Smooth muscle cell (in vitro differentiated cells): ENCODE measurements around the gene PDE6D. TPM values are rescaled to one million over a fixed set of nuclear protein-coding genes. Genes with fewer than 3 reads are reported as not detected.

Experiments used
- DNase-seq: peaks from one replicate; lab custom pipeline; 2025; ENCODE audit not compliant: unreplicated experiment; lab: John Stamatoyannopoulos, UW
- H2AFZ ChIP-seq: fragments of 200-600 bp; sonication (generic); 2 replicates; pipeline ENCODE4 v1.6.0; 2016; ENCODE audit warnings: antibody characterized with exemption, low read depth, mild to moderate bottlenecking
- H3F3A ChIP-seq: fragments of 200-600 bp; sonication (generic); 2 replicates; pipeline ENCODE4 v1.6.0; 2017; ENCODE audit warnings: antibody characterized with exemption, low read depth
- H3K27ac ChIP-seq: fragments of 200-600 bp; sonication (generic); 2 replicates; pipeline ENCODE4 v1.5.1; 2016; ENCODE audit warnings: low read depth, mild to moderate bottlenecking
- H3K27me3 ChIP-seq: fragments of 200-600 bp; sonication (generic); 2 replicates; pipeline ENCODE4 v1.6.1; 2016; ENCODE audit warnings: low read depth, mild to moderate bottlenecking
- H3K36me3 ChIP-seq: fragments of 200-600 bp; sonication (generic); 2 replicates; pipeline ENCODE4 v1.5.1; 2016; ENCODE audit warnings: low read depth
- H3K4me1 ChIP-seq: fragments of 200-600 bp; sonication (generic); 2 replicates; pipeline ENCODE4 v1.5.1; 2016; ENCODE audit warnings: low read depth
- H3K4me2 ChIP-seq: fragments of 200-600 bp; sonication (generic); 2 replicates; pipeline ENCODE4 v1.6.0; 2016; ENCODE audit warnings: mild to moderate bottlenecking
- H3K4me3 ChIP-seq: fragments of 200-600 bp; sonication (generic); 2 replicates; pipeline ENCODE4 v1.5.1; 2016; ENCODE audit warnings: mild to moderate bottlenecking
- H3K79me2 ChIP-seq: fragments of 200-600 bp; sonication (generic); 2 replicates; pipeline ENCODE4 v1.6.0; 2016; ENCODE audit warnings: low read depth, mild to moderate bottlenecking
- H3K9ac ChIP-seq: fragments of 200-600 bp; sonication (generic); 2 replicates; pipeline ENCODE4 v1.6.0; 2016; ENCODE audit warnings: low read depth
- H3K9me3 ChIP-seq: fragments of 200-600 bp; sonication (generic); replicated peaks from 2 replicates; pipeline ENCODE4 v1.5.1; 2016; ENCODE audit warnings: low read depth
- H4K20me1 ChIP-seq: fragments of 200-600 bp; sonication (generic); 2 replicates; pipeline ENCODE4 v1.6.0; 2016; ENCODE audit warnings: low read depth
- CTCF ChIP-seq: fragments of 200-600 bp; sonication (generic); IDR thresholded peaks from 2 replicates; pipeline ENCODE4 v1.5.1; 2017; ENCODE audit warnings: borderline replicate concordance, mild to moderate bottlenecking, antibody characterized with exemption; ENCODE audit not compliant: insufficient read depth, poor library complexity, severe bottlenecking
- WGBS: methylation state at CpG from one replicate; pipeline ENCODE4 v1.1.7; 2016; ENCODE audit warnings: low lambda C conversion rate; 5-methylcytosine and 5-hydroxymethylcytosine counted together
- polyA plus RNA-seq: library from polyadenylated mRNA; unstranded; fragments of >200 nt; fragmentation: Nextera tagmentation; extraction: Ambion mirVana; gene quantifications from 2 replicates; pipeline ENCODE4 v1.2.1, GENCODE V29; 2016
- total RNA-seq: library from RNA; depleted of rRNA; stranded (reverse); fragments of >200 nt; gene quantifications from 2 replicates; pipeline ENCODE4 v1.2.3, GENCODE V29; 2014

Gene PDE6D
- total and polyA plus RNA-seq, 2 experiments from 2014 or later, result 32.7 to 54.9 TPM

DNA sequence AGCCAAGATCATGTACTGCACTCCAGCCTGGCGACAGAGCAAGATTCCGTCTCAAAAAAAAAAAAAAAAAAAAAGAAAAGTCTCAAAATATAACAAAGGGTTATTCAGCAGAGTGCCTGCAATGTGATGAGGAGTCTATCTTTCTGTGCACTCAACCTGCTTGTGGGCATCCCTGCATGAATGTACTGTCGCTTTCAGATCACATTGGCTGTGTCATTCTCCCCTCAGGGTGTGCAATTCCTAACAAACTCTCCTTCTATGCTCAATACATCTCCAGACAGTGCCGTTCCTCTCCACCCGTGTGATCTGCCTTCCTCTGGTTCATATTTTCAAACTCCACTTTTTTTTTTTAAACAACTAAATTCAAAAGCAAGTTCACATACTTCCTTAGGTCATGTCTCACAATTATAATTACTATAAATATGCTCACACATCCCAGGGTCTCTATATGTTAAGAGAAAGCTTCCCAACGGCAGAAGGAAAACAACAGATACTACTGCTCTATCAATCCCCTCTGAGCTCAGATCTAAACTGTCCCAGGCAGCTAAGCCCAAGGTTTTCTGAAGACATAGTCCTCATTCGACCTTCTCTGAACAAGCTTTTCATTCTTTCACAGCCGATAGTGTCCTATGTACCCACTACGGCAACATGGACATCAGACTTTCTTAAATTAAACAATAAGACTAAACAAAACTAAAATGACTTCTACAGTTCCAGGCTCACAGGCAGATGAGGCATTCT is 37.5 kb downstream of the PDE6D start:
- no peaks in the 10 kb centered on the region for H3F3A ChIP-seq
- H4K20me1 ChIP-seq, result no peaks in the 10 kb centered on the region
- no peaks in the 10 kb centered on the region for H3K9me3 ChIP-seq
- H3K79me2 ChIP-seq, result no peaks in the 10 kb centered on the region
- no peak for DNase-seq
- no peak overlapping the region for H2AFZ ChIP-seq
- H3K4me1 ChIP-seq, result peaks cover 19% of the 10 kb centered on the region
- H3K4me3 ChIP-seq, result no peak overlapping the region
- H3K27me3 ChIP-seq, result no peaks in the 10 kb centered on the region
- no peak for TF ChIP-seq CTCF
- no peak overlapping the region for H3K4me2 ChIP-seq
- 85% methylated on average over 9 of the region's 9 CpGs for WGBS
- H3K36me3 ChIP-seq, result no peaks in the 10 kb centered on the region
- H3K9ac ChIP-seq, result no peak overlapping the region
- H3K27ac ChIP-seq, result no peak overlapping the region

GRCh38 chr2:231737761-231738160 is 43.3 kb downstream of the PDE6D start:
- no peaks in the 10 kb centered on the region for H3K79me2 ChIP-seq
- no peaks in the 10 kb centered on the region for H3K36me3 ChIP-seq
- H3K9me3 ChIP-seq, result no peaks in the 10 kb centered on the region
- no peak overlapping the region for H2AFZ ChIP-seq
- H3K9ac ChIP-seq, result no peak overlapping the region
- H3K4me2 ChIP-seq, result no peak overlapping the region
- H3K27ac ChIP-seq, result no peak overlapping the region
- H3K4me3 ChIP-seq, result no peak overlapping the region
- no peaks in the 10 kb centered on the region for H3F3A ChIP-seq
- no peak for TF ChIP-seq CTCF
- DNase-seq, result no peak
- H3K27me3 ChIP-seq, result no peaks in the 10 kb centered on the region
- WGBS, result 92% methylated on average over 7 of the region's 7 CpGs
- no peaks in the 10 kb centered on the region for H4K20me1 ChIP-seq
- H3K4me1 ChIP-seq, result peaks cover 18% of the 10 kb centered on the region

GRCh38 chr2:231732604-231733003 is 48.5 kb downstream of the PDE6D start:
- H3K9ac ChIP-seq, result no peak overlapping the region
- no peaks in the 10 kb centered on the region for H3K9me3 ChIP-seq
- H3K27me3 ChIP-seq, result no peaks in the 10 kb centered on the region
- WGBS, result 90% methylated on average over 4 of the region's 4 CpGs
- no peak overlapping the region for H3K27ac ChIP-seq
- H3K79me2 ChIP-seq, result no peaks in the 10 kb centered on the region
- no peaks in the 10 kb centered on the region for H3K36me3 ChIP-seq
- H3K4me1 ChIP-seq, result peaks cover 11% of the 10 kb centered on the region
- no peak for TF ChIP-seq CTCF
- no peak overlapping the region for H3K4me2 ChIP-seq
- H3F3A ChIP-seq, result no peaks in the 10 kb centered on the region
- H3K4me3 ChIP-seq, result no peak overlapping the region
- no peak overlapping the region for H2AFZ ChIP-seq
- no peak for DNase-seq
- no peaks in the 10 kb centered on the region for H4K20me1 ChIP-seq

GRCh38 chr2:231727621-231728020 is 53.5 kb downstream of the PDE6D start:
- Histone ChIP-seq H3K9me3 (no peaks in the 10 kb centered on the region), H3K27me3 (no peaks in the 10 kb centered on the region), H3K27ac (no peak overlapping the region), H4K20me1 (no peaks in the 10 kb centered on the region), H3K4me1 (peaks cover 5% of the 10 kb centered on the region), H3K79me2 (no peaks in the 10 kb centered on the region), H2AFZ (no peak overlapping the region), H3K4me3 (no peak overlapping the region), H3K4me2 (no peak overlapping the region), H3K36me3 (no peaks in the 10 kb centered on the region), H3F3A (no peaks in the 10 kb centered on the region), H3K9ac (no peak overlapping the region)
- DNase-seq, result no peak
- TF ChIP-seq CTCF, result no peak
- 77% methylated on average over 4 of the region's 4 CpGs for WGBS
